ENCODE results near the gene SLCO2A1.

- TF ChIP-seq CTCF (IDR thresholded peaks at IDR 0.05) (no peak), EZH2 (IDR thresholded peaks at IDR 0.05) (no peak)
These were observed 31.7 kb upstream of the SLCO2A1 start for GRCh38 chr3:134061401-134061800.

Measured in neural progenitor cell (in vitro differentiated cells).